ENCODE measurements around the gene SOX4.

SOX4 gene

GRCh38 chr6:21593927-21594415, 420 bp downstream of the SOX4 start:
- no peak for DNase-seq (ENCODE audit: low read depth in 3 of 3)

- peak in 1 of 3 donors; percentile 33 for DNase-seq (ENCODE audit: low read depth in 3 of 3)
Measured at GRCh38 chr6:21594416-21595281, 1.1 kb downstream of the SOX4 start.

- DNase-seq (ENCODE audit: low read depth in 3 of 3), result no peak
Measured at GRCh38 chr6:21595285-21596144, 2.0 kb downstream of the SOX4 start.

- DNase-seq (ENCODE audit: low read depth in 3 of 3), result no peak
Measured at GRCh38 chr6:21596145-21596948, 2.8 kb downstream of the SOX4 start.

DNA sequence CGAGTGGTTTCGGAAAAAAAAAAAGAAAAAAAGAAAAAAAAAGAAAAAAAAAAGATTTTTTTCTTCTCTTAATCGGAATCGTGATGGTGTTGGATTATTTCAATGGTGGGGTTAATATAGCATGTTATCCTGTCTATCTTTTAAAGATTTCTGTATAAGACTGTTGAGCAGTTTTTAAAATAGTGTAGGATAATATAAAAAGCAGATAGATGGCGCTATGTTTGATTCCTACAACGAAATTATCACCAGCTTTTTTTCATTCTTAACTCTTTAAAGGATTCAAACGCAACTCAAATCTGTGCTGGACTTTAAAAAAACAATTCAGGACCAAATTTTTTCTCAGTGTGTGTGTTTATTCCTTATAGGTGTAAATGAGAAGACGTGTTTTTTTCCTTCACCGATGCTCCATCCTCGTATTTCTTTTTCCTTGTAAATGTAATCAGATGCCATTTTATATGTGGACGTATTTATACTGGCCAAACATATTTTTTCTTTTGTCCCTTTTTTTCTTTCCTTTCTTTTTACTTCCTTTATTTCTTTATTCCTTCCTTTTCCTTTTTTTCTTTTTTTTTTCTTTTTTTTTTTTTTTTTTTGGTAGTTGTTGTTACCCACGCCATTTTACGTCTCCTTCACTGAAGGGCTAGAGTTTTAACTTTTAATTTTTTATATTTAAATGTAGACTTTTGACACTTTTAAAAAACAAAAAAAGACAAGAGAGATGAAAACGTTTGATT, 3.6 kb downstream of the SOX4 start:
- DNase-seq (ENCODE audit: low read depth in 3 of 3), result no peak

GRCh38 chr6:21597801-21598673, 4.5 kb downstream of the SOX4 start:
- no peak for DNase-seq (ENCODE audit: low read depth in 3 of 3)

- no peak for DNase-seq (ENCODE audit: low read depth in 3 of 3)
Measured at GRCh38 chr6:21598674-21599023, 5.1 kb downstream of the SOX4 start.

DNA sequence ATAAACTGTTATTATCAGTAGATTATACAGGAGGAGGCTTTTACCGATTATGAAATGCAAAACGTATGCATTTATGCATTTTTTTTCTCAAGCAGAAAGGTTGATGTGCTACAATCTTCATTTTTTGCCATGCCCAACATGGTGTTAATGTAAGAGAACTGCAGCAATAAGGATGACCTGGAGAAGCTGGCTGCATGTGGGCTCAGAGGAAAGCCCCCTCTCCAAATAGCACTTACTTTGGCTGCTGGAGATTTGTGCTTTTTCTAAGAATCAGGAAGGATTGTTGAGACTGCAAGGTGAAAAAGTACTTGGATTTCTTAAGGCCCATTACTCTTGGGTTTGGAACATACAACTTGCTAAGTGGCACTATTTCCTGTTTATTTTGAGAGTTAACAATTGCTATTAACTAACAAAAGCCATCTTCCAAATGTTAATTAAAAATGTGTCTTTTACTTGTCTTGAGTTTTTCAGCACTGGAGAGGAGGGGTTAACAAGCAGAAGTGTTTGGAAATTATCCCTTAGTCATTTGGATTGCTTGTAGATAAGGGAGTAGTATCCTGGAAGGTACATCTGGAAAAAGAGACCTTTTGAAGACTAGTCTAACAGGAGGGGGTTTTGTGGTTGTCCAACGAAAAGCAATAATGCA, 5.6 kb downstream of the SOX4 start:
- no peak for DNase-seq (ENCODE audit: low read depth in 3 of 3)

DNA sequence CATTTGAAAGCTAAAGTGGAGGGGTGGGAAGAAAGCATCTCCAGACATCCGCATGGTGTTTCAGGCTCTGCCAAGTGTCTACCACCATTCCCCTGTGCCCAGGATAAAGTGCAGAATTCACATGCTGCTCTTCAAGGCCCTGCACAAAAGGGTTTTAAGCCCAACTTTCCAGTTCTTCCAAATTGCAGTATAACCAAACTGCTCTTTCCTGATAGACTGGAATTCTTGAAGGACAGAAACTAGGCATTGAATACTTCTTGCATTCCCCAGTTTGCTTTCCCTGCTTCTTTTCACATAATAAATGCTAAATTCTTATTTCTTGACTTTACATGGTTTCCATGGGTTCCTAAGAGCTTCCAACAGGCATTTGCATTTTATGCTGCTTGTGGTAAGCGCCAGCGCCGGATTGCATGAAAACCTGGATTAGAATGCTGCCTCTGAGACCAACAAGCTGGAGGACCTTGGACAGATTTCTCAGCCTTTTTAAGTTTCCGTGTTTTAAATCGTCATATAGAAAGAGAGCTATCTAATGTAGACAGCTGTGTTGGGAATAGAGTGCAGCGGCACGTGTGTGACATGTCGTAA, 7.9 kb downstream of the SOX4 start:
- DNase-seq (ENCODE audit: low read depth in 3 of 3), result no peak

DNA sequence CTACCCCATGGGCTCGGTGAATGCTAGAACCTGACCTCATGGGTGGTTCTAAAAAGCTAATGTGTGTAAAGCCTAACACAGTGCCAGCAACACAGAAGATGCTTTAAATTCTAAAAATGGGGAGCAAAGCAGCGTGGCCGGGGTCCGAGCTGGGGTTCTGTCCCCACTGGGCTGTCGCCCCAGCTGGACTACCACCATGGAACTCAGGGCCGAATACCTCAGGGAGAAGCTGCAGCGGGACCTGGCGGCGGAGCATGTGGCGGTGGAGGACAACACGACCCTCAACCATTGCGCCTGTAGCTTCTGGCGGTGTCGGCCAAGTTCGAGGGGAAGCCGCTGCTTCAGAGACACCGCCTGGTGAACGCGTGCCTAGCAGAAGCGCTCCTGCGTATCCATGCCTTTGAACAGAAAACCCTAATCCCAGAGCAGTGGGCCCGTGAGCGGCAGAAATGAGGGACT, 8.4 kb downstream of the SOX4 start:
- no peak for DNase-seq (ENCODE audit: low read depth in 3 of 3)

GRCh38 chr6:21603082-21603952, 9.8 kb downstream of the SOX4 start:
- DNase-seq (ENCODE audit: low read depth in 3 of 3), result no peak

DNA sequence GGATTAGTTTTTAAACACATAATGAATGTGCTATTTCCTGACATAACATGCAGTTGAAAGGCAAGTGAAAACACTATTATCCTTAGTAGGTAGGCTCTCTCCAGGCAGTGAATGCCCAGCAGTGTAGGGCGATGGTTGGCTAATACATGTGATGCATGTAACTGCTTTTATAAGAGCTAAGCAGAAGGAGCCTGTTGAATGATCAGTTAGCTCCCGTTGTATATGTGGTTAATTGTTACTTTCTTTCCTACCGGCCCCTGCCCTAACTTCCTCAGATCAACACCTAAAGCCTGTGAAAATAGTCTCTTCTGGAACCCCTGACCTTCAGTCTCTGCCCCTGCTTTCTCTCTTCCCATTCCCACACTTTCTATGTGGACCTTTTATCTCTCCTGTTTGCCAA, 10.5 kb downstream of the SOX4 start:
- DNase-seq (ENCODE audit: low read depth in 3 of 3), result no peak

DNA sequence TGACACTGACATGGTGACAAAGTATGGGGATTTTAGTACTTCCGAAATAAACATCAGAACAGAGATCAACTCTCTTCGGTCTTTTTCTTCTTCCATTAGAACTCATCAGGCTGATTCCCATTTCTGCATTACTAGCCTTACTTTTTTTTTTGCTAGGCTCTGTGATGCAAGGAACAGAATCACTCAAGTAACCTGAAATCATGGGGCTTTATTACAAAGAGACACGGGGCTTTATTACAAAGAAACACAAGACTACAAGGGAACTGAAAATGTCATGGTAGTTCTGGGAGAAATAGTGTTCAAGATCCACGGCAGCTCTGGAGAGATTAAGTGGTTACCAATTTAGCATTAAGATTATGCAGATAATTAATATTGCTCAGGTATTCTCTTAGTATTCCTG, 11.6 kb downstream of the SOX4 start:
- DNase-seq (ENCODE audit: low read depth in 3 of 3), result no peak

DNA sequence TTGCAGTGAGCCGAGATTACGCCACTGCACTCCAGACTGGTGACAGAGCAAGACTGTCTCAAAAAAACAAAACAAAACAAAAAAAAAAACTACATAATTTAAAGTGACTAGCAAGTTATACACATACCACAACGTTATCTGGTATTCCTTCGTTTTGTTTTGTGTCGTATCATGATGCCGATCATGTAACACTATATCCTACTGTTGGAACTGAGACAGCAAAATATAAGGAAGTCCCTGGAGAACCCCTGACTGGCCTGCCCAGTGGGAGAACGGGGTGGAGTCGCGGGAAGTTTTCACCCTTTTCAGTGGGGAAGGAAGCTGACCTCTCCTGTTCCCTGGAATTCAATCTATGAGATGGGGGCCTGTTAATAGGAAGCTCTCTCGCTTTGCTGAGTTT, 15.1 kb downstream of the SOX4 start:
- no peak for DNase-seq (ENCODE audit: low read depth in 3 of 3)

GRCh38 chr6:21609881-21610329, 16.4 kb downstream of the SOX4 start:
- no peak for DNase-seq (ENCODE audit: low read depth in 3 of 3)

GRCh38 chr6:21610341-21610740, 16.8 kb downstream of the SOX4 start:
- no peak for DNase-seq (ENCODE audit: low read depth in 3 of 3)

GRCh38 chr6:21611485-21611884, 17.9 kb downstream of the SOX4 start:
- no peak for DNase-seq (ENCODE audit: low read depth in 3 of 3)

DNA sequence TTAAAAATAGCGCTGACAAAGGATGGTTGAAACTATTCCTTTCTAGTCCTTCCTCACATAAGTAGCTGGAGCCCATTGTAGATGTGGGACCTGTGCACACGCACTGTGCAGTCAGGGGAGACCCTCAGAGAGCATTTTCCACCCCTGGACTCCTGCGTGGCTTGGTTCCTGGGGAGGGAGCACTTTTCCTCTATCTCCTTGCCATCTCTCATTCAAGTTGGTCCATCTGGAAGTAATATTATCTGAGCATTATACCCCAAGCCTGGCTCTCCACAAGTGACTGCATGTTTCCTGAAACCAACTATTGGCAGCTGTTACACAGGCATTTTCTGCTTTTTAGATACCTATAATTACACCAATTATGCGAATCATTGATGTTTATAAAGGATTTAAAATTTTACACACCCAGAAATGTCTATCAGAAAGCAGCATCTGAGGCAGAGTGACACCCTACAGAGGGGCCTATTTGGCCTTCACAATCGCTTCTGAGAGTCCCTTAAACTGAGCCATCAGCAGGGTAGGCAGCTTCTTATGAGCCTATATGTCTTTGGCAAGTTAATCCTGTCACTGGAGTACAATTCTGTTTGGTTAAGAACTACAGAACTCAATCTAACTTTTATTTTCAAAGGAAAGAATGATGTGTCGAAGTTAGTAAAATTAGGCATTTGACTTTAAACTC, 18.7 kb downstream of the SOX4 start:
- DNase-seq (ENCODE audit: low read depth in 3 of 3), result no peak
